MM.1S (cell line): ENCODE results near the gene FIBP.

Experiments used
- CTCF ChIP-seq: fragments of 300-600 bp; sonication (generic); IDR thresholded peaks from 2 replicates; pipeline ENCODE4 v1.5.1; 2016; ENCODE audit warnings: antibody characterized with exemption, low read length, mixed read lengths
- EZH2 ChIP-seq: fragments of 300-600 bp; sonication (generic); optimal IDR thresholded peaks from 2 replicates; pipeline ENCODE3; 2017; ENCODE audit warnings: low read depth, mild to moderate bottlenecking, antibody characterized with exemption, low read length, mixed read lengths

GRCh38 chr11:65921033-65921555 lies 32.8 kb upstream of the FIBP start:
- TF ChIP-seq EZH2, result no peak
- no peak for TF ChIP-seq CTCF
